Activated B cell treated with CpG ODN at 0.5 μM for 24 hours (primary cell): Measurements from ENCODE around the gene KIFAP3. TPM values are rescaled to one million over a fixed set of nuclear protein-coding genes. Genes with fewer than 3 reads are reported as not detected.

Experiments used
- ATAC-seq: fragments of 200-7000 bp; cut with Tn5 transposase; one replicate; pipeline ENCODE4 v1.10.0; 2021; ENCODE audit warnings: low read depth, mild to moderate bottlenecking, moderate library complexity
- CTCF ChIA-PET: fragments of 350-600 bp; sonication (Branson Sonifier 250); formaldehyde crosslinking; loops from one replicate; lab custom pipeline; 2021; ENCODE audit warnings: antibody characterized with exemption; lab: Charles Lee
- POLR2A ChIA-PET: fragments of 350-600 bp; sonication (Branson Sonifier 250); formaldehyde crosslinking; loops from one replicate; lab custom pipeline; 2021; ENCODE audit warnings: antibody characterized with exemption; lab: Charles Lee
- DNase-seq: peaks from one replicate; pipeline ENCODE4 v3.0.0; 2022
- H3K27ac Mint-ChIP-seq: one replicate; pipeline ENCODE4 v1.8.0; 2020; ENCODE audit warnings: mixed read lengths
- H3K27me3 Mint-ChIP-seq: one replicate; pipeline ENCODE4 v1.8.0; 2021; ENCODE audit warnings: mixed read lengths
- H3K36me3 Mint-ChIP-seq: one replicate; pipeline ENCODE4 v1.8.0; 2021; ENCODE audit warnings: low read depth, mixed read lengths
- H3K4me1 Mint-ChIP-seq: one replicate; pipeline ENCODE4 v1.8.0; 2021; ENCODE audit warnings: mixed read lengths
- H3K4me3 Mint-ChIP-seq: one replicate; pipeline ENCODE4 v1.8.0; 2020; ENCODE audit warnings: mild to moderate bottlenecking, mixed read lengths
- H3K9me3 Mint-ChIP-seq: one replicate; pipeline ENCODE4 v1.8.0; 2020; ENCODE audit warnings: mixed read lengths
- CTCF ChIP-seq: fragments of 200-600 bp; IDR thresholded peaks from one replicate; pipeline ENCODE4 v1.8.0; 2022; ENCODE audit warnings: antibody characterized with exemption, mild to moderate bottlenecking
- intact Hi-C: fragments of 100-400 bp; cut with micrococcal nuclease; formaldehyde crosslinking; loops from one replicate; pipeline ENCODE4 v1.15.1; 2024
- total RNA-seq: library from RNA; stranded (reverse); gene quantifications from 2 replicates; pipeline ENCODE4 v1.2.3, GENCODE V29; 2022

The KIFAP3 gene
- total RNA-seq, 1 donor from 2014 or later, result 12.7 TPM

DNA sequence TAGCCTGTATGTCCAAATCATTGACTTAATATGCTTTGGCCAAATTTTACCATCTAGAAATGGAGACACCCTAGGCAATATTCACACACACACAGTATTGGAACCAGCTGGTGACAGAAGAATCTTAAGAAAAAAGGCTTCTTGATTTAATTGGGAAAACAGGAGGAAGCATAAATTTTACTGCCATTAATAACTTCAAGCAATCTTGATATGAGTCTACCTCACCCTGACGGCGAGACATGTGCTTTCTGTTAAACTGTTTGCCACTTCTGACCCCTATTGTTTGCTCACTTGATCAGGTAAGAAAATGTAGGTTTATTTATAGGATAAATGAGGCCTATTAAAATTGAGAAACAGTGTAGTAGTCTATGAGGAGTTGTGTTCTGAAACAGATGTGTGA is 73.2 kb downstream of the KIFAP3 start:
- peaks cover 5% of the 10 kb centered on the region for H3K36me3 Mint-ChIP-seq
- no peaks in the 10 kb centered on the region for H3K27me3 Mint-ChIP-seq
- intact Hi-C loops, result no loop called here
- H3K4me1 Mint-ChIP-seq, result no peaks in the 10 kb centered on the region
- H3K27ac Mint-ChIP-seq, result no peak overlapping the region
- no peak for TF ChIP-seq CTCF
- H3K9me3 Mint-ChIP-seq, result no peaks in the 10 kb centered on the region
- H3K4me3 Mint-ChIP-seq, result no peak overlapping the region
- DNase-seq, result no peak
- ChIA-PET CTCF (no interaction called here), POLR2A (no interaction called here)
- ATAC-seq, result no peak

DNA sequence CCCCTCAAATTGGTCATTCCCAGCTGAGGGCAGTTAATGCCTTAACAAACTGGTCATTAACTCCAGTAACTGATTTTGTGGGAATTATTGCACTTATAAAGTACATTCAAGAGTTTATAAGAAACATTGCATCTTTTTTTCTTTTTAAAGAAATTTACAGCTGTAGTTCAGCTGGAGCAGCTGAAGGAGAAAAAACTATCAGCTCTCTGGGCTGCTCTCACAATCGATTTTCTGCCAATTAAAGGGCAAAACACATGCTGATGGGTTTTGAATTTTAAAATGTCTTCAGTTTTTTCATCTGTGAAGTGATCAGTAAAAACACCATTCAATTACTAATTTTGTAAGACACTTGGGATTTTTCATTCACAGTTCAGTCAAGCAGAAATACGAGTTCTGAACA is 74.7 kb downstream of the KIFAP3 start:
- ChIA-PET CTCF (no interaction called here), POLR2A (no interaction called here)

GRCh38 chr1:169999331-169999741 is 75.2 kb downstream of the KIFAP3 start:
- peaks cover 5% of the 10 kb centered on the region for H3K36me3 Mint-ChIP-seq
- CTCF ChIA-PET, result no interaction called here
- H3K27ac Mint-ChIP-seq, result no peak overlapping the region
- no peaks in the 10 kb centered on the region for H3K9me3 Mint-ChIP-seq
- POLR2A ChIA-PET, result no interaction called here
- TF ChIP-seq CTCF, result no peak
- intact Hi-C loops, result no loop called here
- DNase-seq (no peak), ATAC-seq (no peak)
- no peak overlapping the region for H3K4me3 Mint-ChIP-seq
- no peaks in the 10 kb centered on the region for H3K27me3 Mint-ChIP-seq
- H3K4me1 Mint-ChIP-seq, result no peaks in the 10 kb centered on the region

More for the DNA sequence above, 74.7 kb downstream of the KIFAP3 start:
- Mint-ChIP-seq H3K9me3 (no peaks in the 10 kb centered on the region), H3K27ac (no peak overlapping the region), H3K27me3 (no peaks in the 10 kb centered on the region), H3K4me3 (no peak overlapping the region), H3K4me1 (no peaks in the 10 kb centered on the region), H3K36me3 (peaks cover 5% of the 10 kb centered on the region)
- no peak for TF ChIP-seq CTCF
- no peak for DNase-seq
- no peak for ATAC-seq
- intact Hi-C loops, result no loop called here

- DNase-seq (no peak), ATAC-seq (no peak)
- Mint-ChIP-seq H3K27me3 (no peaks in the 10 kb centered on the region), H3K4me3 (no peak overlapping the region), H3K27ac (no peak overlapping the region), H3K36me3 (peaks cover 5% of the 10 kb centered on the region), H3K4me1 (no peaks in the 10 kb centered on the region), H3K9me3 (no peaks in the 10 kb centered on the region)
- ChIA-PET CTCF (interaction anchor here (1.5 kb wide), 1 partner anchor 78 kb away, joined by 4 read pairs; the partner anchor contains the start of gene KIFAP3), POLR2A (no interaction called here)
- intact Hi-C loops, result no loop called here
- no peak for TF ChIP-seq CTCF
Observed at GRCh38 chr1:169995993-169996392, 78.5 kb downstream of the KIFAP3 start.

DNA sequence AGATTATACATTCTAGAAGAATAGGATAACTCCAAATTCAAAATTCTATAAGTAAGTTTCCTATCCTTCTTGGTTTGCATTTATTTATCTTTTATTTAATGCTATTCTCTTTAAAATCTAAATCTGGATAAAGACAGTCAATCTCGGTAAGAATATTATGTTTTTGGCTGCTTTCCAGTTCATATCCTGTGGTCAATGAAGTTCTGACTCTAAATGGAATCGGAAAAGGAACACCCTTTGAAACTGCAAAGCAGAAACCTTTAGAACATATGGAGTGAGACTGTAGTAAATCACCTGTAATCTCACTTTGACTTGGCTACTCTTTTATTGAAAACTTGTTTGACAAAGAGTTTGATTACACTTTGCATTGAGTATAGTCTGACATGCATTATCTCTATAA is 85.2 kb downstream of the KIFAP3 start:
- Mint-ChIP-seq H3K9me3 (no peaks in the 10 kb centered on the region), H3K27ac (no peak overlapping the region), H3K4me1 (no peaks in the 10 kb centered on the region), H3K4me3 (no peak overlapping the region), H3K27me3 (no peaks in the 10 kb centered on the region), H3K36me3 (no peaks in the 10 kb centered on the region)
- DNase-seq, result no peak
- intact Hi-C loops, result no loop called here
- ATAC-seq, result no peak
- CTCF ChIA-PET, result no interaction called here
- no peak for TF ChIP-seq CTCF
- POLR2A ChIA-PET, result no interaction called here
